ENCODE results near the gene GATAD2B.

GATAD2B gene

GRCh38 chr1:153800516-153800915 lies 122.3 kb downstream of the GATAD2B start:
- DNase-seq (ENCODE audit: extremely low spot score, insufficient read length, low read depth) (no peak), FAIRE-seq (no peak)

- DNase-seq (ENCODE audit: extremely low spot score, insufficient read length, low read depth), result no peak
- FAIRE-seq, result no peak
Measured at GRCh38 chr1:153799566-153800465, 123.0 kb downstream of the GATAD2B start.

- no peak for DNase-seq (ENCODE audit: extremely low spot score, insufficient read length, low read depth)
- FAIRE-seq, result no peak
Measured at GRCh38 chr1:153799016-153799415, 123.8 kb downstream of the GATAD2B start.

- no peak for DNase-seq (ENCODE audit: extremely low spot score, insufficient read length, low read depth)
- no peak for FAIRE-seq
Measured at GRCh38 chr1:153798468-153798780, 124.3 kb downstream of the GATAD2B start.

GRCh38 chr1:153796786-153797659 lies 125.7 kb downstream of the GATAD2B start:
- DNase-seq (ENCODE audit: extremely low spot score, insufficient read length, low read depth) (peak; percentile 68), FAIRE-seq (peak; percentile 89)

- DNase-seq (ENCODE audit: extremely low spot score, insufficient read length, low read depth), result no peak
- FAIRE-seq, result no peak
Measured at GRCh38 chr1:153795934-153796785, 126.6 kb downstream of the GATAD2B start.

- FAIRE-seq (no peak), DNase-seq (ENCODE audit: extremely low spot score, insufficient read length, low read depth) (no peak)
Measured at GRCh38 chr1:153795330-153795837, 127.4 kb downstream of the GATAD2B start.

GRCh38 chr1:153794624-153795329 lies 128.0 kb downstream of the GATAD2B start:
- no peak for FAIRE-seq
- no peak for DNase-seq (ENCODE audit: extremely low spot score, insufficient read length, low read depth)

GRCh38 chr1:153793973-153794615 lies 128.7 kb downstream of the GATAD2B start:
- FAIRE-seq (no peak), DNase-seq (ENCODE audit: extremely low spot score, insufficient read length, low read depth) (no peak)

- DNase-seq (ENCODE audit: extremely low spot score, insufficient read length, low read depth), result no peak
- no peak for FAIRE-seq
Measured at GRCh38 chr1:153793261-153793972, 129.4 kb downstream of the GATAD2B start.

- DNase-seq (ENCODE audit: extremely low spot score, insufficient read length, low read depth), result no peak
- no peak for FAIRE-seq
Measured at GRCh38 chr1:153792631-153793041, 130.1 kb downstream of the GATAD2B start.

- DNase-seq (ENCODE audit: extremely low spot score, insufficient read length, low read depth) (no peak), FAIRE-seq (no peak)
Measured at GRCh38 chr1:153791648-153792253, 131.0 kb downstream of the GATAD2B start.

- DNase-seq (ENCODE audit: extremely low spot score, insufficient read length, low read depth) (peak; percentile 73), FAIRE-seq (peak; percentile 98)
Measured at GRCh38 chr1:153790966-153791647, 131.7 kb downstream of the GATAD2B start.

- FAIRE-seq, result peak; percentile 5
- DNase-seq (ENCODE audit: extremely low spot score, insufficient read length, low read depth), result no peak
Measured at GRCh38 chr1:153790313-153790965, 132.3 kb downstream of the GATAD2B start.

- FAIRE-seq (peak; percentile 71), DNase-seq (ENCODE audit: extremely low spot score, insufficient read length, low read depth) (no peak)
Measured at GRCh38 chr1:153789478-153790034, 133.2 kb downstream of the GATAD2B start.

- DNase-seq (ENCODE audit: extremely low spot score, insufficient read length, low read depth) (no peak), FAIRE-seq (no peak)
Measured at GRCh38 chr1:153786038-153786790, 136.6 kb downstream of the GATAD2B start.

Data from GM18507 (cell line).